Measurements from ENCODE around the gene CNIH3. TPM values are rescaled to one million over a fixed set of nuclear protein-coding genes. Genes with fewer than 3 reads are reported as not detected.

CNIH3 gene
- total RNA-seq, 1 experiment from 2014 or later: 4.2 TPM

- H2BK120ac ChIP-seq (ENCODE audit: low read depth, low read length, poor library complexity, severe bottlenecking): no peak overlapping the region
- no CpG with 5 or more reads among the region's 3 CpGs for WGBS (ENCODE audit: extremely low coverage, insufficient read length, low lambda C conversion rate)
- TF ChIP-seq CTCF (conservative IDR thresholded peaks at IDR 0.05): no peak
Observed at GRCh38 chr1:224662870-224663269, 46.8 kb downstream of the CNIH3 start.

More at GRCh38 chr1:224662870-224663269, 46.8 kb downstream of the CNIH3 start:
- Histone ChIP-seq H3K79me2 (ENCODE audit: insufficient read depth, low read length) (no peaks in the 10 kb centered on the region), H2BK5ac (ENCODE audit: insufficient read length, low read length) (no peak overlapping the region), H3K79me1 (ENCODE audit: insufficient read depth, low read depth, low read length, poor library complexity, severe bottlenecking) (no peaks in the 10 kb centered on the region), H4K91ac (ENCODE audit: insufficient read length, low read depth, low read length) (no peak overlapping the region), H3K23ac (ENCODE audit: insufficient read length, low read depth, low read length) (no peak overlapping the region), H3K18ac (ENCODE audit: insufficient read length, low read depth, low read length) (no peak overlapping the region), H3K4me2 (ENCODE audit: insufficient read depth, insufficient read length, low read length) (no peak overlapping the region), H2BK12ac (ENCODE audit: insufficient read length, low read depth, low read length) (no peak overlapping the region), H4K20me1 (ENCODE audit: control insufficient read depth, insufficient read depth, insufficient read length) (no peaks in the 10 kb centered on the region), H3K27me3 (ENCODE audit: insufficient read depth, low read length) (no peaks in the 10 kb centered on the region), H2AFZ (ENCODE audit: low read length) (no peak overlapping the region), H4K8ac (replicated peaks; ENCODE audit: insufficient read length, low read depth, low read length) (no peak overlapping the region), H3K9me3 (ENCODE audit: control insufficient read depth, low read depth, low read length) (no peaks in the 10 kb centered on the region), H3K27ac (ENCODE audit: insufficient read length, low read depth, low read length) (no peak overlapping the region), H3K4ac (ENCODE audit: low read depth, low read length) (no peak overlapping the region), H4K5ac (ENCODE audit: insufficient read length, low read depth, low read length) (no peak overlapping the region), H2BK20ac (ENCODE audit: low read depth, low read length, poor library complexity, severe bottlenecking) (no peak overlapping the region), H2AK5ac (ENCODE audit: insufficient read length, low read length) (no peak overlapping the region), H2BK15ac (ENCODE audit: low read depth, low read length) (no peak overlapping the region), H3T11ph (ENCODE audit: low read length) (no peak overlapping the region), H3K4me1 (ENCODE audit: insufficient read depth, low read length) (no peaks in the 10 kb centered on the region), H3K14ac (ENCODE audit: insufficient read depth, low read length) (no peak overlapping the region), H3K56ac (ENCODE audit: insufficient read length, low read depth, low read length) (no peak overlapping the region), H3K23me2 (ENCODE audit: insufficient read length, low read depth, low read length, poor library complexity, severe bottlenecking) (no peaks in the 10 kb centered on the region), H3K9ac (ENCODE audit: extremely low read depth, insufficient read length, low read length) (no peak overlapping the region)
- H3K9me3 Mint-ChIP-seq: no peaks in the 10 kb centered on the region
- H3K4me1 Mint-ChIP-seq: no peaks in the 10 kb centered on the region
- no peaks in the 10 kb centered on the region for H3K27me3 Mint-ChIP-seq (ENCODE audit: low read depth)
- no peaks in the 10 kb centered on the region for H3K36me3 Mint-ChIP-seq (ENCODE audit: insufficient read depth in 1 of 3, low read depth in 3 of 3)
- no peak for DNase-seq
- no peak overlapping the region for H3K4me3 Mint-ChIP-seq
- H3K27ac Mint-ChIP-seq: no peak overlapping the region
